Measurements from ENCODE around the gene ABI1. TPM values are rescaled to one million over a fixed set of nuclear protein-coding genes. Genes with fewer than 3 reads are reported as not detected.

Gene ABI1
- total RNA-seq, 1 experiment from 2014 or later: 36.9 TPM

DNA sequence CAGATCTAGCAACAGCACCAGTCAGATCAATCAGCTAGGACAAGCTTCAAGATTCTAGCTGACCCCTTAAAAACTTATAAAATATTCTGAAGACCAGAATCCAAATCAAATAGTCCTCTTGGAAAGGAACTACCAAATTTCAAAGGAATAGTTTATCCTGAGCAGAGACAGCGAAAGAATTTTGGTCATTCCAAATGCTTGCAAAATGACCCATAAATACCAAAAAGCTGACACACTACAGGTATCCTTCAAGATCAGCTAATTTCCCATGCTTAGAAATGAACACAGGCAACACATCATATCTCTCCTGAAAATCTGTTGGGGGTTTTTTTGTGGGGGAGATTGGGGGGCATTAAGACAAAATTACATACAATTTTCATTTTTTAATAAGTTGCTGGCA is 84.5 kb downstream of the ABI1 start:
- Histone ChIP-seq H3K23ac (ENCODE audit: insufficient read length, low read depth, low read length) (no peak overlapping the region), H3K27me3 (ENCODE audit: insufficient read depth, low read length) (no peaks in the 10 kb centered on the region), H4K91ac (ENCODE audit: insufficient read length, low read depth, low read length) (no peak overlapping the region), H3K4me2 (ENCODE audit: insufficient read depth, insufficient read length, low read length) (no peak overlapping the region), H3K23me2 (ENCODE audit: insufficient read length, low read depth, low read length, poor library complexity, severe bottlenecking) (no peaks in the 10 kb centered on the region), H3K18ac (ENCODE audit: insufficient read length, low read depth, low read length) (no peak overlapping the region), H4K8ac (replicated peaks; ENCODE audit: insufficient read length, low read depth, low read length) (no peak overlapping the region), H2BK120ac (ENCODE audit: low read depth, low read length, poor library complexity, severe bottlenecking) (no peak overlapping the region), H3K9me3 (ENCODE audit: control insufficient read depth, low read depth, low read length) (no peaks in the 10 kb centered on the region), H2AK5ac (ENCODE audit: insufficient read length, low read length) (no peak overlapping the region), H2BK15ac (ENCODE audit: low read depth, low read length) (no peak overlapping the region), H3K4ac (ENCODE audit: low read depth, low read length) (no peak overlapping the region), H3K56ac (ENCODE audit: insufficient read length, low read depth, low read length) (no peak overlapping the region), H3K14ac (ENCODE audit: insufficient read depth, low read length) (no peak overlapping the region), H3K9ac (ENCODE audit: extremely low read depth, insufficient read length, low read length) (no peak overlapping the region), H2BK20ac (ENCODE audit: low read depth, low read length, poor library complexity, severe bottlenecking) (no peak overlapping the region), H4K20me1 (ENCODE audit: control insufficient read depth, insufficient read depth, insufficient read length) (no peaks in the 10 kb centered on the region), H2AFZ (ENCODE audit: low read length) (no peak overlapping the region), H4K5ac (ENCODE audit: insufficient read length, low read depth, low read length) (no peak overlapping the region), H3K79me2 (ENCODE audit: insufficient read depth, low read length) (peaks cover 2% of the 10 kb centered on the region; the same call in 1 of the 2 replicates), H2BK5ac (ENCODE audit: insufficient read length, low read length) (no peak overlapping the region), H3K27ac (ENCODE audit: insufficient read length, low read depth, low read length) (no peak overlapping the region), H3T11ph (ENCODE audit: low read length) (no peak overlapping the region), H3K4me1 (ENCODE audit: insufficient read depth, low read length) (peaks cover 6% of the 10 kb centered on the region; the same call in 1 of the 2 replicates), H3K79me1 (ENCODE audit: insufficient read depth, low read depth, low read length, poor library complexity, severe bottlenecking) (peaks cover 4% of the 10 kb centered on the region), H2BK12ac (ENCODE audit: insufficient read length, low read depth, low read length) (no peak overlapping the region)
- H3K9me3 Mint-ChIP-seq: no peaks in the 10 kb centered on the region
- H3K27me3 Mint-ChIP-seq (ENCODE audit: low read depth): no peaks in the 10 kb centered on the region
- TF ChIP-seq, protein P1, sequence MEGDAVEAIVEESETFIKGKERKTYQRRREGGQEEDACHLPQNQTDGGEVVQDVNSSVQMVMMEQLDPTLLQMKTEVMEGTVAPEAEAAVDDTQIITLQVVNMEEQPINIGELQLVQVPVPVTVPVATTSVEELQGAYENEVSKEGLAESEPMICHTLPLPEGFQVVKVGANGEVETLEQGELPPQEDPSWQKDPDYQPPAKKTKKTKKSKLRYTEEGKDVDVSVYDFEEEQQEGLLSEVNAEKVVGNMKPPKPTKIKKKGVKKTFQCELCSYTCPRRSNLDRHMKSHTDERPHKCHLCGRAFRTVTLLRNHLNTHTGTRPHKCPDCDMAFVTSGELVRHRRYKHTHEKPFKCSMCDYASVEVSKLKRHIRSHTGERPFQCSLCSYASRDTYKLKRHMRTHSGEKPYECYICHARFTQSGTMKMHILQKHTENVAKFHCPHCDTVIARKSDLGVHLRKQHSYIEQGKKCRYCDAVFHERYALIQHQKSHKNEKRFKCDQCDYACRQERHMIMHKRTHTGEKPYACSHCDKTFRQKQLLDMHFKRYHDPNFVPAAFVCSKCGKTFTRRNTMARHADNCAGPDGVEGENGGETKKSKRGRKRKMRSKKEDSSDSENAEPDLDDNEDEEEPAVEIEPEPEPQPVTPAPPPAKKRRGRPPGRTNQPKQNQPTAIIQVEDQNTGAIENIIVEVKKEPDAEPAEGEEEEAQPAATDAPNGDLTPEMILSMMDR (conservative IDR thresholded peaks at IDR 0.05): no peak
- H3K27ac Mint-ChIP-seq: peak overlapping the region in 1 of 3 experiments; percentile 12; a peak in 1 of 7 replicates
- no peak overlapping the region for H3K4me3 Mint-ChIP-seq
- H3K4me1 Mint-ChIP-seq: peaks cover 8 to 28% of the 10 kb centered on the region in 2 experiments
- H3K36me3 Mint-ChIP-seq (ENCODE audit: insufficient read depth in 1 of 3, low read depth in 3 of 3): no peaks in the 10 kb centered on the region
- DNase-seq: no peak
- no CpG with 5 or more reads among the region's 1 CpG for WGBS (ENCODE audit: extremely low coverage, insufficient read length, low lambda C conversion rate)

Data from H9 (cell line).